Panc1 (cell line): ENCODE data around the gene SPRN.

Experiments used
- TCF7L2 ChIP-seq: IDR thresholded peaks from 2 replicates; pipeline ENCODE4 v1.6.1; 2011; ENCODE audit warnings: mild to moderate bottlenecking, low read depth, low read length, inconsistent platforms
- TF ChIP-seq, protein P1 (sequence below): fragments of 450-650 bp; IDR thresholded peaks from 2 replicates; pipeline ENCODE4 v1.5.1; 2017; ENCODE audit warnings: mild to moderate bottlenecking
- TF ChIP-seq, protein P2 (sequence below), 2 experiments: IDR thresholded peaks; 2 replicates each; pipeline ENCODE4 v1.6.1; 2011 to 2012; ENCODE audit warnings: low read depth in 2 of 2, control low read depth in 1 of 2, low read length in 1 of 2, mild to moderate bottlenecking in 1 of 2, moderate library complexity in 1 of 2; ENCODE audit not compliant: insufficient read depth in 1 of 2

DNA sequence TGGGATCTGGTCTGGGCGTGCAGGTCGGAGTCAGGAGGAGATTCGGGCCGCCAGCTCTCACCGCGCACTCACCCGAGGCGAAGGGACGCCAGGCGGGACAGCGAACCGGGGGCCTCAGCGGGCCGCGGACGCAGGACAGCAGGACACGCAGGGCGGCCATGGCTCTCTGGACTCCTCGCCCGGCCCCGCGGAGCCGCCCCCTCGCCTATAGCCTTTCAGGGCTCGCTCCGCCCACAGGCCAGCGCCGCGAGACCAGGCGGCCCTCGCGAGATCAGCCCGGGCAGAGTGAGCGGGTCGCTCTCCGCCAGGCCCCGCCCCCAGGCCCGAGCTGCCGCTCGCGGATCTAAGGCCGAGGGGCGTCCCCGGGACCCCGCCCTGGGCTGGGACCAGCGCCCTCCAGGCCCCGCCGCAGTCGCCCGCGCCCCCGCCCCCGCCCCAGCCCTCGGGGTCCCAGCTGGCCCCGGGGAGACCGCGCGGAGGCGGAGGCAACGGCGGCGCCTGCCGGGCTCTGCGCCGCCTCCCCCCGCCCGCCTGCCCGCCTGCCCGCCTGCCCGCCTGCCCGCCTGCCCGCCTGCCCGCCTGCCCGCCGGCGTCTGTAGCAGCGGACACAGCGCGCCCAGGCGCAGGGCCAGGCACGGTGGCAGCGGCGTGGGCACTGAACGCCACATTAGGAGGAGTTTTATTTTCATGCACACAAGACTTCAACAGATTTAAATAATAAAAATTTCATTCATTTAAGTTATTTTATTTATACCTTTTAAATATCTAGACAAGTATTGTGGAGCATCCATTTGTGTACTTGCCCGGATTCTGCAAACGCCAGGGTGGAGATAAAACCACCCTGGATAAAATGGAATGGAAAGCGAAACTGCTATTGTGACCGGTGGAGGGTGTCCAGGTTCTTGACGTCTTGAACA, 51.0 kb downstream of the SPRN start, which contains the start of gene ECHS1:
- TF ChIP-seq, protein P1, sequence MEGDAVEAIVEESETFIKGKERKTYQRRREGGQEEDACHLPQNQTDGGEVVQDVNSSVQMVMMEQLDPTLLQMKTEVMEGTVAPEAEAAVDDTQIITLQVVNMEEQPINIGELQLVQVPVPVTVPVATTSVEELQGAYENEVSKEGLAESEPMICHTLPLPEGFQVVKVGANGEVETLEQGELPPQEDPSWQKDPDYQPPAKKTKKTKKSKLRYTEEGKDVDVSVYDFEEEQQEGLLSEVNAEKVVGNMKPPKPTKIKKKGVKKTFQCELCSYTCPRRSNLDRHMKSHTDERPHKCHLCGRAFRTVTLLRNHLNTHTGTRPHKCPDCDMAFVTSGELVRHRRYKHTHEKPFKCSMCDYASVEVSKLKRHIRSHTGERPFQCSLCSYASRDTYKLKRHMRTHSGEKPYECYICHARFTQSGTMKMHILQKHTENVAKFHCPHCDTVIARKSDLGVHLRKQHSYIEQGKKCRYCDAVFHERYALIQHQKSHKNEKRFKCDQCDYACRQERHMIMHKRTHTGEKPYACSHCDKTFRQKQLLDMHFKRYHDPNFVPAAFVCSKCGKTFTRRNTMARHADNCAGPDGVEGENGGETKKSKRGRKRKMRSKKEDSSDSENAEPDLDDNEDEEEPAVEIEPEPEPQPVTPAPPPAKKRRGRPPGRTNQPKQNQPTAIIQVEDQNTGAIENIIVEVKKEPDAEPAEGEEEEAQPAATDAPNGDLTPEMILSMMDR = no peak
- TF ChIP-seq, protein P2, sequence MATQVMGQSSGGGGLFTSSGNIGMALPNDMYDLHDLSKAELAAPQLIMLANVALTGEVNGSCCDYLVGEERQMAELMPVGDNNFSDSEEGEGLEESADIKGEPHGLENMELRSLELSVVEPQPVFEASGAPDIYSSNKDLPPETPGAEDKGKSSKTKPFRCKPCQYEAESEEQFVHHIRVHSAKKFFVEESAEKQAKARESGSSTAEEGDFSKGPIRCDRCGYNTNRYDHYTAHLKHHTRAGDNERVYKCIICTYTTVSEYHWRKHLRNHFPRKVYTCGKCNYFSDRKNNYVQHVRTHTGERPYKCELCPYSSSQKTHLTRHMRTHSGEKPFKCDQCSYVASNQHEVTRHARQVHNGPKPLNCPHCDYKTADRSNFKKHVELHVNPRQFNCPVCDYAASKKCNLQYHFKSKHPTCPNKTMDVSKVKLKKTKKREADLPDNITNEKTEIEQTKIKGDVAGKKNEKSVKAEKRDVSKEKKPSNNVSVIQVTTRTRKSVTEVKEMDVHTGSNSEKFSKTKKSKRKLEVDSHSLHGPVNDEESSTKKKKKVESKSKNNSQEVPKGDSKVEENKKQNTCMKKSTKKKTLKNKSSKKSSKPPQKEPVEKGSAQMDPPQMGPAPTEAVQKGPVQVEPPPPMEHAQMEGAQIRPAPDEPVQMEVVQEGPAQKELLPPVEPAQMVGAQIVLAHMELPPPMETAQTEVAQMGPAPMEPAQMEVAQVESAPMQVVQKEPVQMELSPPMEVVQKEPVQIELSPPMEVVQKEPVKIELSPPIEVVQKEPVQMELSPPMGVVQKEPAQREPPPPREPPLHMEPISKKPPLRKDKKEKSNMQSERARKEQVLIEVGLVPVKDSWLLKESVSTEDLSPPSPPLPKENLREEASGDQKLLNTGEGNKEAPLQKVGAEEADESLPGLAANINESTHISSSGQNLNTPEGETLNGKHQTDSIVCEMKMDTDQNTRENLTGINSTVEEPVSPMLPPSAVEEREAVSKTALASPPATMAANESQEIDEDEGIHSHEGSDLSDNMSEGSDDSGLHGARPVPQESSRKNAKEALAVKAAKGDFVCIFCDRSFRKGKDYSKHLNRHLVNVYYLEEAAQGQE (IDR thresholded peaks at IDR 0.05; ENCODE audit: insufficient read depth in 1 of 2, low read depth in 2 of 2, low read length in 1 of 2) = no peak
- TF ChIP-seq TCF7L2 = no peak
